ENCODE data around the gene GBE1.

The GBE1 gene

GRCh38 chr3:81468391-81468790 lies 293.1 kb downstream of the GBE1 start:
- DNase-seq (ENCODE audit: low spot score) = no peak

- no peak for DNase-seq (ENCODE audit: low spot score)
These were observed 295.3 kb downstream of the GBE1 start for GRCh38 chr3:81466201-81466560.

- no peak for DNase-seq (ENCODE audit: low spot score)
These were observed 295.8 kb downstream of the GBE1 start for GRCh38 chr3:81465510-81466200.

DNA sequence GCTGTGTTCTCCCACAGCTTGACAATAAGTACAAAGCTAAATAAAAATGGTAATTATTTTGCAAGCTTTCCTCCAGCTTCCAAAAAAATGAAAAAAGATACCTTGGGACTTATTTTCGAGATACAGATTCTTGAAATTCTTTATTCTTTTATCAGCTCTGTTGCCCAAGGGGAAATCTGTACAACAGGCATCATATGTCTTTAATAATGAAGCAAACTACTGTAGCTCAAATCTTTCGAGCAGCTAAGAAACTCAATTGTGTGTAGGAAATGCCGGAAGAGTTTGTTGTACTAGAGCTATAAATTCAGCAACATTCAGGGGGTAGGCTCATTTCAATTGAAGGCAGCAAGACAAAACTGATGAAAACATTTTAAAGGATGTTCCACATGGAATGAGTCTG lies 297.7 kb downstream of the GBE1 start:
- DNase-seq (ENCODE audit: low spot score) = no peak

DNA sequence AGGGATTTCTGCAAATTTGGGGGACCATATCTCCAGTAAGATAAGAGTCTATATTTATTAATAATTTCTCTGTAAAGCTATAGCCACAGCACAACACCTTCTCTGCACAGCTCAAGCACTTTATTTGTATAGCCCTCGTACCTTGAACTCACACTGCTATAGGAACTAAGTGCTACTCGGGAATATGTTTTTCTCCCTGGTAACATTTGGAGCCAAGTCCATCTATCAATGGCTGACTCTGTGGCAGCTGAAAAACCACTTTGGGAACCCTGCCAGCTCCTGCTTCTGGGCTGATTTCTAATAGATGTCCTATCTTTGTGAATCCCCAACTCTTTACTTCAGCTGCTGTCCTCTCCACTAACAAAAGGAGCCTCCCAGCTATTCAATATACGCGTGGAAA lies 298.5 kb downstream of the GBE1 start:
- no peak for DNase-seq (ENCODE audit: low spot score)

DNA sequence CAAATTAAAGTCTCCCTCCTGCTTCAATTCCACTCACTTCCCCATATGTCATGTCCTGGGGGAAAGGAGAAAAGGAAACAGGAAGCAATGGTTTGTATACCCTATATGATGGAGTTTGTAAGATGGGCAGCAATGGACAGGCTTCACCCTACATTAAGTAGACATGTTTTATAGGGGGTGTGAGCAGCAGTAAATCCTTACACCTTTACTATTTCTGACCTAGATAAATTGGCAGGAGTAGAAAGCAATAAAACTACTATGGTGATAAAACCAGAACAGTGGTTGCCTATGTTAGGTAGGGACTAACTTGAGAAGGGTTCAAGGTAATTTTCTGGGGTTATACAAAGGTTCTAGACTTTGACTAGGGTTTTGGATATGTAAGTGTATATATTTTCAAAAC lies 301.7 kb downstream of the GBE1 start:
- DNase-seq (ENCODE audit: low spot score) = no peak

DNA sequence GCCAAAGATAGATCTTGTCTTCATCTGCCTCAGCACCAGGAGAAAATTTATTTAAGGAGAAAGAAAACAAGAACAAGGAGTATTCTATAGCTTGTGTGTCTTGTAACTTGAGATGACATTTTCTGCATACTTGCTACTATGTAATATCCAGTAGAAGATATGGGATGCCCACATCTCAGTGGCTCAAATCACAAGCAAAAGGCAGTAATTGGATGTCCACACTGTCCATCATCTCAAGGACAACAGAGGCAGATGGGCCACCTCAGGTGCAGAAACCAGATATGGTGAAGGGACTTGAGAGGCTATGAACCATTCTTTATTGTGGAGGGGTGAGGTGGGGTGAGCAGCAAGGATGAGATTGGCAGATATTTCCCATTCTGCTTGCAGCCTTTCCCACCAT lies 309.0 kb downstream of the GBE1 start:
- DNase-seq (ENCODE audit: low spot score) = no peak

DNA sequence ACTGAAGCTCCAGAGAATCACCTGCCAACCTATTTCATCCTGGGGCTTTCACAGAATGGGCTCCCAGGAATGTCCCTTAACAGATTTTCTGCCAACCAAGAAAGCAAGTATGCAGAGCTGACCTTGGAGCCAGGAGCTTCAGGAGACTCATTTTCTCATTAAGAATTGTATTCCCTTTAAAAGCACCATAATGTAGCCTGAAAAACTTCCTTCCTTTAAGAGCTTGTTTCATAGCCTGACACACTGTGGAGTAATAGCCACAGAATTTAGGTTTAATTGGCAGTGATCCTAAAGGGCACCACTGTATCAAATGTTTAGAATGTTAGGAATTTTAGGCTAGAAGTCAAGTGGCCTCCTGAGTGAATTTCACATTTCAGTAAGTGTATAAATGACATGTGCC lies 309.8 kb downstream of the GBE1 start:
- no peak for DNase-seq (ENCODE audit: low spot score)

DNA sequence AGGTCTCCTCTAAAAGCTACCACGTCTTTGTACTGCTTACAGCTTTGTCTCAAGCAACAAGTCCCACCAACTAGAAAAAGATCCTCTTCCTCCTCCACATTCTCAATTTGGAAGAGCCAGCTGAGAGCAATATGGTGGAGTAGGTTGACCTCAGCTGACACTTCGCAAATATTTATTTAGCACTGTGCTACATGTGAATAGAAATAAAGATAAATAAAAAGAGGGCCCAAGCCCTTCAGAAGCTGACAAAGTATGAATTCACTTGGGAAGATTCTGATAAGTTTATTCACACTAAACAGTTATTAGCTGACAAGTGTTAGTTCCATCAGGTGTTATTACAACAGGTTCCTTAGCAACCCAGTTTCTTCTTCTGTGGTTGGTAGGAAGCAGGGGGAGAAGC lies 310.3 kb downstream of the GBE1 start:
- no peak for DNase-seq (ENCODE audit: low spot score)

DNA sequence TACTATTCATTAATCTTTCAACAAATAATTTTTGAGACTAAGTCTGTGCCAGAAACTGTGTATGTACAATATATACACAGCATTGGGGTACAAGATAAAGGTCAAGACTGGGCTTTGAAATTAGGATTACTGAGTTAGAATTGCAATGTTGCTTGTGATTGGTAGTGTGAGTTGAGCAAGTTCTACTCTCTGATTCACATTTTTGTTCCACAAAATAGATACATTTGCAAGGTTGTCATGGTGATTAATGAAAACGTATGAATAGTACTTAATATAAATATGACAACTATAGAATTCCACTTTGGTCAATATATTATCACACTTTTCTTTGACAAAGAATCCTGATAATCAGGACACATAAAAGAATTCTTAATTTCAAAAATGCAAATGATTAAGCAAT lies 314.6 kb downstream of the GBE1 start:
- DNase-seq (ENCODE audit: low spot score) = no peak

DNA sequence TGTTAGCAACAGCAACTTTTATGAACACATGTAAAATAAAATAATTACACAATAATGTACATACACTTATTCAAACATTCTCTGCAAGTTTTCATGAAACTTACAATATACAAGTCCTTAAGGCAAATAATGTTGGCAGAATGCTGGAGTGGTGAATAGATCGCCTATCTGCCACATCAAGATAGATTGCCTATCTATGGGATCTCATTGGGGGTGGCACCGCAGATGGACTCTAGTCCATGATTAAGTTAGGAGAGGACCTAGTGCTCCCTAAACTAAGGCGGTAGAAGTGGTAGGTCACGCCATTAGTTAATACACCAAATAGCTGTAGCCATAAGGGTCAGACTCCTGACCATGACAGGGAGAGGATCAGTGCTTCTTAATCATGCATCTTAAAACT lies 315.7 kb downstream of the GBE1 start:
- DNase-seq (ENCODE audit: low spot score) = no peak

- DNase-seq (ENCODE audit: low spot score) = no peak
These were observed 316.5 kb downstream of the GBE1 start for GRCh38 chr3:81444817-81445460.

DNA sequence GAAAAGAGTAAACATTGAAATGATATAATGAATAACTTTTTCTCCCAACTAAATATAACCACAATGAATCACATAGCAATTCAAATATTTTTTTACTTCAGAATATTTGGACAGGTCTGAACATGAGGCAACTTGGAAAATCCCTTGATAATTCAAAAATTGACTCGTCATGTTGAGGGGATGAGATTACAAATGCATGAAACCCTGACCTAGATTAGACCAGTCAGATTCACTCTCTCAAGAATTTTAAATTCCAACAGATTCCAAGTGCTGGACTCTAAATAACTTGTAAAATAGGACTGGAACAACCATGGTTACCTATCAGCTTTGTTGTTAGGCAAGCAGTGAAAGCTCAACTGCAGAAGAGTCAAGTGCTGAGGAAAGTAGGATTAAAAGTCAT lies 317.5 kb downstream of the GBE1 start:
- DNase-seq (ENCODE audit: low spot score) = no peak

GRCh38 chr3:81443457-81443782 lies 318.0 kb downstream of the GBE1 start:
- DNase-seq (ENCODE audit: low spot score) = no peak

DNA sequence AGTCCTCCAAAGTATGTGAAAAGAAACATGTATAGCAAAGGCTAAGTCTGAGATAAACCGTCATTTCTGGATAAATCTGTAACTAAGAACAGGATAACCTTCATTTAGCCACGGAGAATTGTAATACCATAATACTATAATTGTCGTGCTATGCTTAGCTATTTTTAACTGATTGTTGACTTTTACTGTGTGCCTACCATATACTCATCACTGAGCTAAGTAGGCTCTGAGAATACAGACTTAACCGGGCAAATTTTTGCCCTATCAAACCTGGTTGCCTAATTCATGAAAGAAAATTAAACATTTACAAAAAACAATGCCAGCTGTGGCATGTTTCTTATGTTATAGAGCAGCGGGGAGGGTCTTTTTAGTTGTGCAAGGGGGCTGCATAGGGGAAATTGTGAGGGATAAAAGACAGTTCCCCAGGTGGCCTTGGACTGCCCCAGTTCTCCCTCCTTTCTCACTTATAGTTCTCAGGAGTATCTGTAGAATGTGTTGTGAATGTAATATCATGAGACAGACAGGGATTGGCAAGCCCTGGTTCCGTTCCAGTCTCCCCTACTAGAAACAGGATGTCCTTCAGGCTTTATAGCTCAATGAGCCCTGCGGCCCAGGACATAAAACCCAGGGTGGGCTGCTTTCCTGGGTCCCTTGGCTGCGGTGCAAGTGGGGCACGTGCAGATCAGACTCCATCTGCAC lies 318.5 kb downstream of the GBE1 start:
- peak; percentile 26 for DNase-seq (ENCODE audit: low spot score)

DNA sequence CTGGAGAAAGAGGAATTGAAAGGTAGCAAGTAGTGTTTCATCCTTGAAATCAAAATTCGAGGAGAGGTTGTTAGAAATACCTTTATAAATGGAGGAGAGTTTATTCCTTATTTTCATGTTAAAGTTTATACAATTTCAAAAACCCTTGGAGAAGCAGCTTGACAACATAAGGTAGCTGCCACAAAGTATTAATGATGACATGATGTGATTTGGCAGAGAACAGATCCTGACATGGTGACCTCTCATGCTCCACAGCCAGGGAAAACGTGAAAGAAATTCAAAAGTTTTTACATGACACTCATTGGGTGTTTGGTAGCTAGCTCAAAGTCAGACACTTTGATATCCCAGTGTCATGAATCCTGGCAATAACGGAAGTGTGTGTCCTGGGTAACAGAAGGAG lies 320.8 kb downstream of the GBE1 start:
- DNase-seq (ENCODE audit: low spot score) = no peak

Measured in D341Med (cell line).